A673 (cell line): Measurements from ENCODE around the gene FOXE3.

Experiments used
- EZH2 ChIP-seq: fragments of 200-600 bp; sonication (generic); IDR thresholded peaks from 2 replicates; pipeline ENCODE4 v1.6.1; 2017; ENCODE audit warnings: borderline replicate concordance, low read depth, mild to moderate bottlenecking, mixed read lengths, antibody characterized with exemption, low read length; ENCODE audit not compliant: poor library complexity, severe bottlenecking
- TF ChIP-seq, protein P1 (sequence below): fragments of 300-800, 200-600 bp; sonication (generic); conservative IDR thresholded peaks from 2 replicates; pipeline ENCODE4 v1.5.1; 2017; ENCODE audit warnings: low read depth, mild to moderate bottlenecking, antibody characterized with exemption, low read length, moderate library complexity, mixed read lengths

DNA sequence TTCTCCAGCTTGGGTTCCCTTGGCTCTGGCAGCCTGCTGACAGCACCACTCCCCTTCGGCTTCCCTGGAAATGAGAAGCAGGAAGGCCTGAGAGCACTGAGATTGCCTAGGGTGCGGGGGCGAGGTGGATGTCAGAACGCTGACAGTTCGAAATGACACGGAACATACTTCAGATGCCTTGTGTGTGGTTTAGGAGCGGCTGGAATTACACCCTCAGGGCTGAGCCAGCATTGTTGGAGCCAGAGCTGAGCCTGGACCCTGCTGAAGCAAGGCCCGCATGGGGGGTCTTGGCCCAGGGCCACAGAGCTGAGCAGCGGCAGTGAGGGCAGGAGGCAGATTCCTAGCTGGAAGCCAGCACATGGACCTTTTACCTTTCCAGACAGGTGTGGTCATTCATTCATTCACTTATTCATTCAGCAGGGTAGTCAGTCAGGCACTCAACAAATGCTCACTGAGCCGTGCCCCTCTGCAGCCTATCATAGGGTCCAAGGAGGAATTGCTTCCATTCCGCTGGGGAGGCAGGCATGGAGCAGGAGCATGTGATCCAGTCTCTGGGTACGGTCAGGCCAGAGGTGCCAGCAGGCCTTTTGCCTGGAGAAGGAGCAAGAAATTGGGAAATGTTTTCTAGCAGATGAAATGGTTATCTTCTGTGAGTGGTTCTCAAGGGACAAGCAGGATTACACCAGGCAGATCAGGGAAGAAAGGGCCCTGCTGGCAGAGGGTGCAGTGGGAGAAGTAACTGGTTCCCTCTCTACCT lies 6.6 kb upstream of the FOXE3 start:
- TF ChIP-seq, protein P1, sequence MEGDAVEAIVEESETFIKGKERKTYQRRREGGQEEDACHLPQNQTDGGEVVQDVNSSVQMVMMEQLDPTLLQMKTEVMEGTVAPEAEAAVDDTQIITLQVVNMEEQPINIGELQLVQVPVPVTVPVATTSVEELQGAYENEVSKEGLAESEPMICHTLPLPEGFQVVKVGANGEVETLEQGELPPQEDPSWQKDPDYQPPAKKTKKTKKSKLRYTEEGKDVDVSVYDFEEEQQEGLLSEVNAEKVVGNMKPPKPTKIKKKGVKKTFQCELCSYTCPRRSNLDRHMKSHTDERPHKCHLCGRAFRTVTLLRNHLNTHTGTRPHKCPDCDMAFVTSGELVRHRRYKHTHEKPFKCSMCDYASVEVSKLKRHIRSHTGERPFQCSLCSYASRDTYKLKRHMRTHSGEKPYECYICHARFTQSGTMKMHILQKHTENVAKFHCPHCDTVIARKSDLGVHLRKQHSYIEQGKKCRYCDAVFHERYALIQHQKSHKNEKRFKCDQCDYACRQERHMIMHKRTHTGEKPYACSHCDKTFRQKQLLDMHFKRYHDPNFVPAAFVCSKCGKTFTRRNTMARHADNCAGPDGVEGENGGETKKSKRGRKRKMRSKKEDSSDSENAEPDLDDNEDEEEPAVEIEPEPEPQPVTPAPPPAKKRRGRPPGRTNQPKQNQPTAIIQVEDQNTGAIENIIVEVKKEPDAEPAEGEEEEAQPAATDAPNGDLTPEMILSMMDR = no peak
- TF ChIP-seq EZH2 = no peak
